EH (cell line): ENCODE data around the gene DNMT3L.
A peak's percentile ranks its signal among the peaks of the same experiment; 100 is the strongest.
"Not testable (repeated sequence)": the region's sequence is repeated elsewhere in the genome, so short reads cannot be mapped to it uniquely, and the experiment has no call there.

Experiments used
- DNase-seq: peaks from one replicate; pipeline ENCODE4 v3.0.0-alpha.2; 2015; ENCODE audit warnings: low read depth

DNMT3L gene

DNA sequence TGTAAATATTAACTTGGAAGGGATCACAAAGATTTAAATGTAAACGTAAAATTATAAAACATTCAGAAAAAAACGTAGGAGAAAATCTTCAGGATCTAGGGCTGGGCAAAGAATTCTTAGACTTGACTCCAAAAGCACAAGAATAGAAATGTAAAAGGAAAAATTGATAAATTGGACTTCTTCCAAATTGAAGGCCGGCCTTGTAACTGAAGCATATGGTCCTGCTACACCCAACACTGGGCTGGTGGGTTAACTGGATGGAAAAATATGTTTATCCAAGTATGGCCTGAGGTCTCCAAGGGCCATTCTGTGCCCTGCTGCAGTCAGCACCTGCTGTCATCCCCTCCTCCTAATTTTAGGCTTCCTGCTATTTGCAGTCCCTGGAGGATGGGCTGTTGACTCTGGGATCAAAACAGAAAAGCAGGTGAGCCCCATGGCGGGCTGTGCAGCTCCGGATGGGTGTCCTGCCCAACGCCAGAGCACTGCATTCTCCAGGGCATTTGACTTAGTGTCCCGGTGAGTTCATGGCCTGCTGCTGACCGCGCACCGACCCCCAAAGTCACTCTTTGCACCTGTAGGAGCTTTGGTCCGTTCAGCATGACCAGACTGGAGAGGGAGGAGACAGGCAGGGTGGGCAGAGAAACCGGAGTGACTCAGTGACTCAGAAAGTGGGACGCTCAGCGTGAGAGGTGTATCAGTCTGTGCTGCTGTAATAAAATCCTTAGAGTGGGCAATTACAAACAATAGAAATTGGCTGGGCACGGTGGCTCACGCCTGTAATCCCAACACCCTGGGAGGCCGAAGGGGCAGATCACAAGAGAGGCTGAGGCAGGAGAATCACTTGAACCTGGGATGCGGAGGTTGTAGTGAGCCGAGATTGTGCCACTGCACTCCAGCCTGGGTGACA, 17.9 kb upstream of the DNMT3L start:
- no peak for DNase-seq

DNA sequence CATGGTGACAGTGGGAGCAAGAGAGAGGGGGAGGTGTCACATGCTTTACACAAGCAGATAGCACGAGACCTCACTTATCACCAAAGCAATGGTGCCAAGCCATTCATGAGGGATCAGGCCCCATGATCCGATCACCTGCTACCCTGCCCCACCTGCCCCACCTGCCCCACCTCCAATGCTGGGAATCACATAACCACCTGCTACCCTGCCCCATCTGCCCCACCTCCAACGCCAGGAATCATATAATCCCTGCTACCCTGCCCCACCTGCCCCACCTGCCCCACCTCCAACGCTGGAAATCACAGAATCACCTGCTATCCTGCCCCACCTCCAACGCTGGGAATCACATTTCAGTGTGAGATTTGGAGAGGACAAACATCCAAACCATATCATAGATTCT, 13.3 kb upstream of the DNMT3L start:
- DNase-seq = no peak

DNA sequence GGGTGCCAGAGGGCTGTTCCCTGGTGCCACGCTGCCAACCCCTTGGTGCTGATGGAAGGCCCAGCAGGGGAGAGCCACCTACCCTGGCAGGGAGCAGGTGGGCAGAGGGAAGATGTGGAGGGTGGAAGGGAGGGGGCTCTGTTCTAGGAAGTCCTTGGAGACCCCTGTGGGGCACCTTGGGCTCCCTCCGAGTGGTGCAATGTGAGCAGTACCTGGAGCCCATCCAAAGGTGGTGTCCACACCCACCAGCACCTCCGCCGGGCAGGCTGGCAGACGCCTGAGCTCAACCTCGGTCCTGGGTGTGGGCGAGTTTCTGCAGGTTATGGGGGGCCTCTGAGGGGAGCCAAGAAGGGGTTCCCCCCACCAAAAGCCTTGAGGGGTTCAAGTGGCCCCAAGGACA, 11.3 kb upstream of the DNMT3L start:
- DNase-seq = no peak

DNA sequence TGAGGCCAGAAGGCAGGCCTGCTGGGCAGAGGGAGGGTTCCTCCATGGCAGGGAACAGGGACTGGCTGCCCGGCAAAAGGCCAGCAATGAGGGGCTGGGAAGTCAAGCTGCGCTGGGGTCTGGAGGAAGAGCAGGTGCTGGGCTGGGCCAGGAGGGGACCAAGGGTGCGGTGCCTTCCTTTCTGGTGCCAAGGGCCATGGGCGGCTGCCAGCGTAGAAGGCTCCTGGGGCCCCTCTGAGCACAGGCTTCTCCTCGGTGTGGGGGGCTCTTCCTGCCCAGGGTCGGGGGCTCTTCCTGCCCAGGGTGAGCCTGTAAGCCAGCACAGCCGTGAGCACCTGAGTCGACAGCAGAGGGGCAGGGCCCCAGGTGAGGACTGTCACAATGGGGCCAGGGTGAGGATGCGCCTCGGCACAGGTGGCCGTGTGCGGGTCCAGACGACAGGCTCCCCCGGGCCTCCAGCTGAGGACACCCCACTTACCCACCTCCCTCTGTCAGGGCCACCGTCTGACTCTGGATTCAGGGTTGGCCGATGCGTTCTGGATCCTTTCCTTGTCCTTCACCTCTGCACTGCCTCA, 10.7 kb upstream of the DNMT3L start:
- no peak for DNase-seq

DNA sequence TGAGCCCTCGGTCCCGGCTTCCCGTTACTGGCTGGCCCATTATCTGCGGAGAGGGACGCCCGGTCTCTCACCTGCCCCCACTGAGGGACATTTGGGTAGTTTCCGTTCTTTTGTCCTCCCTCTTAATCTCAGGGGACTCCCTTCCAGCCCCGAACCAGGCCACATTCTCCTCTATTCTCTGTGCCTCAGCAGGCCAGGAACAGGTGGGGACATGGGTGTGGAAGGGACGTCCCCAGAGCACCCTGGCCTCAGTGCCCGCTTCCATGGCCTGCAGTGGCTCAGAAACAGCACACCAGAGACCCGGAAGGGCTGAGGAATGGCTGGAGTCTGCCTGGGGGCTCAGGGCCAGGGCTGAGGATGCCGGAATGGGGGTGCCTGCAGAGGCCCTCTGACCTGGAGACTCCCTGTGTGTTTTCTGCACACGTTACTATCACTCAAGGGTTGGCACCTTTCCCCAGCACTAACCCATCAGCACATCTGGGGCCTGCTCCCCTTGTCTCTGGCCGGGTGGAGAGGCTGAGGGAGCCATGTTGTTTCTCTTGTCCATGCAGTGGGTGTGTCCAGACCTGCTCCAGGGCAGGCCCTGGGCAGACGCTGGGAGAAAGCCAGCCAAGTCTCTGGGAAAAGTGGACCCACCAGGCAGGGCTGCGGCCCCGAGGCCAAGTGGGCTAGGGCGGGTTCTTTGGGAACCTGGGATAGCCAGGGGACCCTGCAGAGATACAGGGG, 10.0 kb upstream of the DNMT3L start:
- DNase-seq = no peak

DNA sequence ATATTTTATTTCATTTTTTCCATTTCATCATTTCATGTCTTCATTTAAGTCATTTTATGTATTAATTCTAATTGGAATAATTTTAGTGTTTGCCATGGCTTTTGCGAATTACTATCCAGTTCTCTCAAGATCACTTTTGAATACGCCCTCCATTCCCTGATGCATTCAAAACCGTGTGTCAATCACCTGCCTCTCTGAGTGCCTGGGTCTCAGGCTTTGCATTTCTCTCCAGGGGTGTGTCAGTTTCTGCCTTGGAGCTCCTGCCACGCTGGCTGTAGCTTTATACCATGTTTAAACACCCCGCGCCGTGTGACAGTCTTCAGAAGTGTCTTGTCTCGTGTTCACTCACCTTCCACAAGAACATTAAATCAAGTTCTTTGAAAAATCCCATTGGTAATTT, 7.4 kb upstream of the DNMT3L start:
- no peak for DNase-seq

DNA sequence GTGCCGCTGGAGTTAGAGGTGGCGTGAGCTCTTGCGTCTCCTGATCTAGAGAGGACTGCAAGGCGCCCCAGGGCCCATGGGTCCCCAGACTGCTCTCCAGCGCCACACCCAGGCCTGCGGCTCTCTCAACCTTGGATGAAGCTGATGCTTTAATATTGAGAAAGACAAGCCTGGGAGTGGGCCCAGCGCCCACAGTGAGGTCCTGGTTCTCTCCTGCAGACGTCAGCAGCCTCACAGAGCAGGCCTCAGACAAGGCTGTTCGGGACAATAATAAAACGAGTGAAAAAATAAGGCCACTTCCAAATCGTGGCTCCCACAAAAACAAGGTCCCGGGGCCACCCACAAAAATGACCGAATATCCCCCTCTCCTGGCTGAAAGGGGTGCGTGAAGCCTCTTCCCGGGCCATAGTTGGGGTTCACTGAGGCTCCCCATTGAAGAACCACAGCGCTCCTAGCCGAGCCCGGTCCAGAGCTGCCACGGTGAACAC, 6.0 kb upstream of the DNMT3L start:
- DNase-seq = peak; percentile 7

DNA sequence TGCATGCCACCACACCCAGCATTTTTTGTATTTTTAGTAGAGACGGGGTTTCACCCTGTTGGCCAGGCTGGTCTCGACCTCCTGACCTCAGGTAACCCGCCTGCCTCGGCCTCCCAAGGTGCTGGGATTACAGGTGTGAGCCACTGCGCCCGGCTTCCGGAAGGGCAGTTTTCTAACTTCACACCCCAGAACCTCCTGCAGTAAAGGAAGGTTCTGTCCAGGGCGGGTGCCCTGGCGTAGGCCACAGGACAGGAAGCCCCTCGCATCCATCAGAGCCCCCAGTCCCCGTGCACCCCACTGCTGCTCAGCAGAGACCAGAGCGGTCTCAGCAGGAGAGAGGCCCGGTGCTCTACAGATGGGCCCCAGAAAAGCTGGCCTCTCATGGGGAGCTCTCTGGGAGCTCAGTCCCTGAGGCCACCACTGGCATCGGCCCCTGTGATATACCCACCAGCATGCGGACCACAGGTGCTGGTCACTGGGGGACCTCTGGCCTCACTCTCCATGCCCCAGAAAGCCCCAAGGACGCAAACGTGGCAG, 4.1 kb upstream of the DNMT3L start:
- DNase-seq = no peak

DNA sequence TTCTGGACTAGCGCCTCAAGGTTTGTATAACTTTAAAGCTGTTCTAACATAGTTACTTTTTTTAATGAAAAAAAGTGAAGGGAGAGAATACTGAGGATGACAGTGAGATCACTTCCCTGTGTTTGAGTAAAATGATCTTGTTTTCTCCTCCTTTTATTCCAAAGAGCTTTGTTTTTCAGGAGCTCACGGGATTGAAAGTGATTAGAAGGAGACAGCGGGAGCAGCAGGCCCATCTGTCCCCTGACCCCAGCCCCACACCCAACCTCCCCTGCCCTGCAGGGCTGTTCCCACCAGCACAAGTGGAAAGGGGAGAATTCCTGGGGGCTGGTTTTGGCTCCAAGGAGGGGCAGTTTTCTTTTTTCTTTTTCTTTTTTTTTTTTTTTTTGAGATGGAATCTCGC, 2.1 kb upstream of the DNMT3L start:
- DNase-seq = no peak

DNA sequence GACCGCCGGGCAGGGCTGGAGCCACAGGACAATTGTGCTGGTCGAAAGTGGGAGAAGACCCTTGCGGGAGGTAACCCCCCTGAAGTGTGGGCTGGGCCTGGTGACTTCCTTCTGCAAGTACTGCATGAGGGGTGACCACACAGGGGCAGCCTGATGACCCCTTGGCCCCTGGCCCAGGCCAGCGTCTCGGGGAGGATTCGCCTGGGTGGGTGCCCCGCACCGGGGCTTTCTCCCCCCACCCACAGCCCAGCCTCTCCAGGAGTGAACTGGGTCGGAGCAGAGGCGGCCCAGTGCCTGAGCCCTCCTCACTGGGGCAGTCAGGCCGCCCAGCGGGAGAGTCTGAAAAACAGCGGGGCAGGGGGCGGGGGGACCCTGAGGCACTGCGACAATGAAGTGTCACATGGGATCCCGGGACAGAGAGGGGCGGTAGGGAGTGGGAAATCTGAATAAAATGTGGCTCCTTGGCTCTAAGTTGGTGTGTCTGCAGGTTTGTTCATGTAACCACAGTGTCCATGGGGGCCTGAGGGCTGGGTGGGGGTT, 1.6 kb upstream of the DNMT3L start:
- no peak for DNase-seq

DNA sequence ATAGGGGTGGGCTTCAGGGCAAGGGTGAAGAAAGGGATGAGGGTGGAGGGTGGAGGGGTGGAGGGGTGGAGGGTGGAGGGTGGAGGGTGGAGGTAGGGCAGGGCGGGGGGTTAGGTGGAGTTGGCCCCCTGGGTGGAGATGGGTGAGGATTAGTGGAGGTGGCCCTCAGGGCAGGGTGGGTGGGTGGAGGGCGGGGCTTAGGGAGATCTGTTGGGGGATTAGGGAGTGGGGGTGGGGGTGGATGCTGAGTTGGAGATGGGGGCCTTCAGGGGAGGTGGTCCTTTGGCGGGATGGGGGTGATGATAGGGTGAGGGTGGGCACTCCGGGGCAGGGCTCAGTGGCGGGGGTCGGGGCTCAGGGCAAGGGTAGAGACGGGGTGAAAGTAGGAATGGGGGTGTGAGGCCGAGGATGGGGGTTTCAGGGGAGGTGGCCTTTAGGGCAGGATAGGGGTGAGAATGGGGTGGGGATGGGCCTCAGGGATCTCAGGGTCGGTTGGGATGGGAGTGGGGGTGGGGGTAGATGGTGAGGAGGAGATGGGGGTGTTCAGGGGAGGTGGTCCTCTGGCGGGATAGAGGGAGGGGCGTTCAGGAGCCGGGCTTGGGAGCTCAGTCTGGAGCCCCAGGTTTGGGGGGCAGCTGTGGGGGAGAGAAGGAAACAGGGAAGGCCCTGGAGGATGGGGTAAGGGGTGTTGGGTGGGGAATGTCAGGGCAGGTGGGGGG, 800 bp upstream of the DNMT3L start:
- no peak for DNase-seq

DNA sequence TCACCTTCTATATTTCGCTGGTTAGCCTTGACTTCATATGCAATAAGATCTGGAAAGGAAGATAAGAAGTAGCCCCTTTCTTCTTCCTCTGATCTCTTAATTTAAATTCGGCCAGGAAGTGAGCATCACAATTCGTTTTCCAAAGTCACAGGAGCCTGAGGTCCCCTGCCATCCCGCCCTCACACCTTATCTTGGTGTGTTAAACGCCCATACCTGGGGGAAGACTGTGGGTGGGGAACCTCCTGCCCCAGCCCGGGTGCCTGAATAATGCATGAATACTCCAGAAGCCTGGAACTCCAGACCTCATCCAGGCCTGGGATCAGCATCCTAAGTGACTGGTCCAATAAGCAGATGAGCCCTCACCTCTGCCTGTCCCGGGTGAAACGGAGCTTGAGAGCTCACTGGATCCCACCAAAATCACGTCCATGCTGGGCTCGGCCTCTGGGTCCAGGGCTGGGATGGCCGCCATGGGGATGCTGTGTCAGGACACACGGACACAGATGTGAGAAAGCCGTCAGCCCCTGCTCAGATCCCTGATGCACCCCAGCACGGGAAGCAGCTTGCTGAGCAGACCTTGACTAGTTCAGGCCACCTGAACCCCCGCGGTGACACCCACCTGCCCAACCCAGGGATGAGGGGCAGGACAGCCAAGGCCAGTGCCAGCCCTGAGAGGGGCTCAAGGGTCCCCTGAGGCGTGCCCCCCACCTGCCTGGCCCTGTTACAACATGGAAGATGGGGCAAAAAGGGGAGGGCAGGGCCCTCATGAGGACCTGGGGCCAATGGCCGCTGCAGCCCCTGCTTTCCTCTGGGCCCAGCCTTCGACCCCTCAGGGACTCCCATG, 686 bp downstream of the DNMT3L start:
- no peak for DNase-seq

DNA sequence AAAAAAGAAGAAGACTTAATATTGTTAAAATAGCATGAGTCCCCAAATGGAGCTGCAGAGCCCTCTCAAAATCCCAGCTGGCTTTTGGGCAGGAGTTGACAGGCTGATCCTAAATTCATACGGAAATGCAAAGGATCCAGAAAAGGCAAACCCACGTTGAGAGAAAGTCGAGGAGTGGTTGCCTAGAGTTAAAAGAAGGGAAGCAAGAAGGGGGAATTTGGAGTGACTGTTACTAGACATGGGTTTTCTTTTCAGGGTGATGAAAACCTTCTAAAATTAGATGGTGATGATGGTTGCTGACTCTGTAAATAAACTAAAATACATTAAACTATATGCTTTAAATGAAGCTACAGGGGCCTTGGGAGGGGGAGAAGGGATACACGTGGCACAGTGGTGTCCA, 1.6 kb downstream of the DNMT3L start:
- DNase-seq = no peak

DNA sequence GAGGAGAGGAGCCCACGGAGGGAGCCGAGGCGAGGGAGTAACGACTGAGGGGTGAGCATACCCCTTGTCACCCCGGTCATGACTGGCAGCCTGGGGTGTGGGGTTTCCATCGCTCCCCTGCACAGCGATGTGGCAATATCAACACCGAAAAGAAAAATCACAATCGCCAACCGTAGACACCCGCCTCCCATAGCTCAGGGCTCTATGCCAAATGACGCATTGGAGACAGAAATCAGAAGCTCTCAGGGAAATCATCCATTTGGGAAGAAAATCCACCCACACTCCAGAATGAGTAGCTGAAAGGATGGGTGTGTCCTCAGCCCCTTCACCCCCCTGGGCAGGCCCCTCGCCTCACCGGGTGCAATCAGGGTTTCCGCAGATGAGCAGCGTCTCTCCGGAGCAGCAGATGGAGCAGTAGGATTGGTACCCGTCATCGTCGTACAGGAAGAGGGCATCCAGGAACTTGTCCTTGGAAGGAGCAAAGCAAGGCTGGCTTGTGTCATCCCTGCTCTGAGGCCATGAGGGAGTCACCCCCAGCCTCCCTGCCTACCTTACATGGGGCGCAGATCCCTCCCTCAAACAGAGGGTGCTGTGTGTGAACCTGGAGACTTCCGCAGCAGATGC, 2.5 kb downstream of the DNMT3L start:
- no peak for DNase-seq

DNA sequence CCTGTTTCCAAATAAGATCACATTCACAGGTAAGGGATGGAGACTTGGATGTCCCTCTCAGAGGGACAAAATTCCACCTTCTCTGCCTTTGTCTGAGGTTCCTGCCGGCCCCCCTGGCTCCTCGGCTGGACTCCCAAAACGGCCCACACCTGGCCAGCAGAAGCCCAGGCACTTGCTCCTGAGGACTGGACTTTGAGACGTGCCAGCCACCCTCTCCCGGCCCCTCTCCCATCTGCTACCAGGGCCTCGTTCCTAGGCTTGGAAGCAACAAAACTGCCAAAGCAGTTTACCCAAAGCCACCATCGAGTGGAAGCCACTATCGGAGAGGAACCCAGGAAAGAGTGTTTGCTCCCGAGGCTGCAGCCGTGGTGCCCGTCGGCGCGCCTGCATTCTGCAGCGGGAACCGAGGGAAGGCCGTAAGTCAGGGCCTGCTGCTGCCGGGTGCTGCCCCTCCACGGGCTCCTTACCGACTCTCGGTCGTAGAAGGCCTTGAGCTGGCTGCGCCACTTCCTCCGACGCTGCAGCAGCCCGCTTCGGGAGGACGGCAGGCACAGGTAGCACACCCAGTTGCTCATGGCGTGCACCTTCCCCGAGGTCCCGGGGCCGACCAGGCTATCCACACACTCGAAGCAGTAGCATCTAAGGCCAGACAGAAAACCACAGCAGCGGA, 3.5 kb downstream of the DNMT3L start:
- no peak for DNase-seq

DNA sequence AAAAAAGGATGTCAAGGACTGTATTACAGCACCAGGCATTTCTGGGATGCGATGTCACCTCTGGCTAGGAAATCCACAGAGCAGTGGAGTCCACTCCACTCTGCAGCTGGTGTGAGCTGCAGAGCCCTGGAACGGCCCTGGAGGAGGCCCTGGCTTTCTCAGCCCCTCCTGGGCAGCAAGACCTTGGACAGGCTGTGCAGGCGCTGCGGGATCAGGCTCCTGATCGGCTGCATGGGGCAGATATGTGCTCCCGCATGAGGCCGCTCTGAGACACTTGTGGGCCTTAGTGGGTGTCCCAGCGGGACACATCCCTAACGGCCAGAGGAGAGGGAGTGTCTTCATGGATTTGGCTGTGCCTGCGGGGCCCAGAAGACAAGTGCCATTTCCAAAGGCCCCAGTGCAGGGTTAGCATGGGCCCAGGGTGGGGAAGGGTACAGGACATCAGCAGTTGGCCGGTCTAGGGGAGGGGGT, 6.2 kb downstream of the DNMT3L start:
- DNase-seq = peak; percentile 41

DNA sequence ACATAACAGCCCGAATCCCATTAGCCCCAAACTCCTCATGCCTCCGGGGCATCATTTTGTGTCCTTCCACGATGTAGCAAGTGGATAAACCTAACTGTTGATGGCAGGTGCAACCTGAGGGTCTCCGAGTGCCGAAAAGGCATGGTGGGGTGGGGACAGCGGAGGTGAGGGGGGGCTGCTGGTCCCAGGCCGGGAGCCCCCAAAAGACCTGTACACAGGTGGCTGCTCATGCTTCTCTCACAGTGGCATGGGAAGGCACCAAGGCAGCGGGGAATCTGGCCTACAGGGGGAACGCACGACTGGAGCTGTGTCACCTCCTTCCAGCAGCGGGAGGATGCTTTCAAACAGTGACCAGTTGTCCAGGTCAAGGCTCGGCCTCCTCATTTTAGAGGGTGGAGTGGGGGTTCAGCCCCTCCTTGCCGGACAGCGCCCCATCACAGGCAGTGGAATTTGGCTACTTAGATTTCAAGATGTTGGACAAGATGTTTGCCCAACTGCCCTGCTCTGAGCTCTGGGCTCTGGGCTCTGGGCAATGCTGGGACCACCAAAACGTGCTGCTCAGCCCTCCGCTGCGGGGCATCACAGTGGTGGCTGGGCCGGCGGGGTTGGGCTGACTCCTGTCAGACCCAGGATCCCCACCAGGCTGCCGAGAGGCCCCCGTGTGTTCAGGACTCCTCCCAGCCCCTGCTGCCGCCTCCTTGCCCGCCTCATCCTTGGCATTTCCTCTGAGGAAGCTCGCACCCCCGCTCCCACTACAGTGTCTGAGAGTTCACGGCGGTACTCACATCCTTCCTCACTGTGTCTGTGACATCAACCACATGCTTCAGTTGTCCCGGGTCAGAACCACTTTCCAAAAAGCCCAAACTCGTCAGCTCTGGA, 7.6 kb downstream of the DNMT3L start:
- DNase-seq = peak; percentile 16

DNA sequence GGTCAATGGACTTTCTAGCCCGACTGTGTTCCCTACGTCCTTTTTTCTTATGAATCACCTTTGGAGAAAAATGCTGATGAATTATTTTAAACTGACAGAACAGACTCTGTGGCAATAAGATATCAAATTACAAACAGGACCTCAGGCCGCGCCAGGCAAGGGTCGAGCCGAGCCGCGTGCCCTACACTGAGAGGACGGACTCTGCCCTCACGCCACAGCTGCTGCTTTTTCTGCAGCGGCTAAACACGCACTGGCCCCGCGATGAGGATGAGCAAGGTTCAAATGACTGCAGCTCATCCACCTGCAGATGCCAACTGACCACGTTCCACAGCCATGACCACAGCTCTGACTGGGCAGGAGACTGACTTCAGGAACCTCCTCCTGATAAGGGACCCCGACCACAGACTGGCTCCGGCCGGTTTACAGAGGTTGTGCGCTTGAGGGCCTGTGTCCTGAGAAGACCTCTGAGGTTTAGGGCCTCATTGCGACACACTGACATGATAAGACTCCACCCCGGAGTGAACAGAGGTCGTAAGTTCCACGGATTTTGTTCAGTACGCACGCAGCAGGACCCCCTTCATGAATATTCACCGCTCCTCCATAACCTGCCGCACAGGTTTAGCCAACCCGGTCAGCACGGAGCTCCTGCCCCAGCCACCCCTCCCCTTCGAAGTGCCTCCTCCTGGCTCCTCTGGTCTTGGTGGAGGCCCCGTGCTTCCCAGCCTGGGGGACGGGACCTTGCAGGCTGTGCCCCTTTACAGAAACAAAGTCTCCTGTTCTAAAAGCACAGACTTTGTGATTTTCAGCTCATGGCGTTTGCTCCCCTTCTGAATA, 12.3 kb downstream of the DNMT3L start:
- DNase-seq = not testable (repeated sequence)
